HG02623 (cell line): ENCODE results near the gene LRCH1.

Experiments used
- ATAC-seq: cut with Tn5 transposase; IDR thresholded peaks from one replicate; pipeline ENCODE4 v1.9.1; 2021; ENCODE audit warnings: moderate library complexity; ENCODE audit not compliant: unreplicated experiment

LRCH1 gene

GRCh38 chr13:46687810-46688209 lies 134.8 kb downstream of the LRCH1 start:
- ATAC-seq: no peak

- ATAC-seq: no peak
These were observed 135.3 kb downstream of the LRCH1 start for GRCh38 chr13:46688306-46688705.

- ATAC-seq: no peak
These were observed 145.0 kb downstream of the LRCH1 start for GRCh38 chr13:46698014-46698413.

- ATAC-seq: no peak
These were observed 146.0 kb downstream of the LRCH1 start for GRCh38 chr13:46698910-46699460.

- ATAC-seq: no peak
These were observed 159.6 kb downstream of the LRCH1 start for GRCh38 chr13:46712524-46712923.

- no peak for ATAC-seq
These were observed 162.4 kb downstream of the LRCH1 start for GRCh38 chr13:46715363-46715762.

- no peak for ATAC-seq
These were observed 163.9 kb downstream of the LRCH1 start for GRCh38 chr13:46716821-46717220.

GRCh38 chr13:46717275-46717674 lies 164.3 kb downstream of the LRCH1 start:
- ATAC-seq: no peak

- no peak for ATAC-seq
These were observed 164.9 kb downstream of the LRCH1 start for GRCh38 chr13:46717856-46718255.

- peak; percentile 78 for ATAC-seq
These were observed 167.2 kb downstream of the LRCH1 start for GRCh38 chr13:46720189-46720588.

- ATAC-seq: no peak
These were observed 168.1 kb downstream of the LRCH1 start for GRCh38 chr13:46721054-46721453.

GRCh38 chr13:46726347-46726746 lies 173.4 kb downstream of the LRCH1 start:
- no peak for ATAC-seq

GRCh38 chr13:46728777-46729176 lies 175.8 kb downstream of the LRCH1 start:
- no peak for ATAC-seq

- no peak for ATAC-seq
These were observed 178.6 kb downstream of the LRCH1 start for GRCh38 chr13:46731535-46731934.

GRCh38 chr13:46735425-46735824 lies 182.5 kb downstream of the LRCH1 start:
- ATAC-seq: no peak

- ATAC-seq: no peak
These were observed 183.8 kb downstream of the LRCH1 start for GRCh38 chr13:46736541-46737310.

GRCh38 chr13:46738055-46738454 lies 185.1 kb downstream of the LRCH1 start:
- no peak for ATAC-seq

GRCh38 chr13:46738766-46739165 lies 185.8 kb downstream of the LRCH1 start:
- ATAC-seq: no peak

- ATAC-seq: no peak
These were observed 186.6 kb downstream of the LRCH1 start for GRCh38 chr13:46739447-46740098.

- no peak for ATAC-seq
These were observed 190.2 kb downstream of the LRCH1 start for GRCh38 chr13:46743191-46743590.

GRCh38 chr13:46745062-46745461 lies 192.1 kb downstream of the LRCH1 start:
- ATAC-seq: no peak

GRCh38 chr13:46745706-46746105 lies 192.7 kb downstream of the LRCH1 start:
- ATAC-seq: no peak
